Subcutaneous adipose tissue (tissue), 4 donors: ENCODE data around the gene FOCAD. TPM values are rescaled to one million over a fixed set of nuclear protein-coding genes. Genes with fewer than 3 reads are reported as not detected.

Experiments used
- CTCF ChIP-seq: fragments of 450-650 bp; IDR thresholded peaks from one replicate; pipeline ENCODE4 v1.5.1; 2016; ENCODE audit warnings: low read depth, mild to moderate bottlenecking, control low read depth, antibody characterized with exemption, moderate library complexity
- total RNA-seq, 4 donors: library from RNA; depleted of rRNA; stranded (reverse); fragments of >200 nt; gene quantifications; one replicate each; pipeline ENCODE4 v1.1.0, GENCODE V29; 2016

FOCAD gene
- total RNA-seq, 4 donors from 2014 or later = 24.6 to 31.7 (median 27.5) TPM

DNA sequence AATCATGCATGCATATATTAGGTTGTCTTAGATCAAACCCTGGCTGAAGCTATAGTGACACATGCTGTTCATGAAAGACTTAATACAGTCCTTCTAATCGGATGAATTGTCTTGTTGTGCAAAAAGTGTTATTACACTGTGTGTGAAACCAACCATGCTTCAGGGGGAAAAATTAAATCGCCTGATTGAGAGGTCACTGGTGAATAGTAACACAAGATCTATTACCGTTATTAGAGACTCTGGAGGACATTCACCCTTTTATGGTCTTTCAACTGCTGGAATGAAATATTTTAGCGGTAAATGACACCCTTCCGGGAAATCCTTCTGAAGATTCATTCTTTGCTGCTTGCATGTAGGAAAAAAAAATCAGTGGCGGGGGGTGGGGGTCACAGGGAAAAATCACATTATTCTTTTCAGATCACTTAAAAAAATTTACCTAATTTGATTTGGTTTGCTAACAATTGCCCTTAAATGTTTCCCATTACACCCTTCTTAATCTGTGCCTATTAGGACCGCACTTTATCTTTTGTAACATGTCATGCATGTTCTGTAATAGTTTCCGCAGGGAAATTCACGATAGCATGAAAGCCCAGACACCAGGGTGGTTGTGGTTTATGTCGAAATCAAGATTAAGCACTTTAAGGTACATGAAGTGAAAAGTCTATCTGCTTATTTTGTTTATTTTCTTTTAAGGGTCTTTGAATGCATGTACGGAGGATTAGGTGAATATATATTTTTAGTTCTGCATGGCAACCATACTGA lies 120.6 kb downstream of the FOCAD start:
- TF ChIP-seq CTCF = no peak

- no peak for TF ChIP-seq CTCF
These were observed 121.7 kb downstream of the FOCAD start for GRCh38 chr9:20805766-20806165.

DNA sequence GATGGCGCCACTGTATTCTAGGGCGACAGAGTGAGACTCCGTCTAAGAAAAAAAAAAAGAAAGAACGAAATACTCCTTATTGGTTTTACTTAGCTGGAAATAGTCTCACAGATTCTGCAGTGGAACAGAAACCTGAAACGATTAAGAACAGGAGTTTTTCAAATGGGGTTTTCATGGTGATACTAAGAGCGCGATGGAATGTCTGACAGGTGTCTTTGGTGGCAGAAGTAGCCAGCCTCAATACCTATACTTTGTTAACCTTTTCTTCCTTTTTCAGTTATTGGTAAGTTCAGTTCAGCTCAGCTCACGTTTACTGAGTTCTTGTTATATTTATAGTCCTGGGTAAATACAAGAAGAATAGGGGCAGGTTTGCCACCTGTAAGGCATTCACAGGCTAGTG lies 123.9 kb downstream of the FOCAD start:
- no peak for TF ChIP-seq CTCF

- no peak for TF ChIP-seq CTCF
These were observed 127.8 kb downstream of the FOCAD start for GRCh38 chr9:20811872-20812271.

- TF ChIP-seq CTCF = no peak
These were observed 132.1 kb downstream of the FOCAD start for GRCh38 chr9:20815923-20816703.

- TF ChIP-seq CTCF = no peak
These were observed 139.0 kb downstream of the FOCAD start for GRCh38 chr9:20823051-20823450.

DNA sequence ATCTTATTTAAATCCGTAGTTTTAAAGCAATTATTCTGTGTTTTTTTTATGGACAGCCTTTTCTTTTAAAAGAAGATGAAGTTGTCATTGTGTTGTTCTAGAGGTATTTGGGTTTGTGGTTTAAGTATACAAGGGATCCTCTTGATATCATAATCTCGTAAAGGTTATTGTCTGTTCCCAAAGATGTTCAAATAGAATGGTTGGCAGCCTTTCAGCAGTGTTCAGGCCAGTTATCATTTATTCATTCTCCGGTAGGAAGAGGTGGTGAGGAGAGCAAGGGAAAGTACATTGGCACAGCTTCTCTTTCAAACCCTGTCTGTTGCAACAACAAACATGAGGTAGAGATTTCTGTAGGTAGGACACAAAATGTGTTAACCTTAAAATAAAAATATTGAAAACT lies 147.0 kb downstream of the FOCAD start:
- no peak for TF ChIP-seq CTCF
